ENCODE measurements around the gene SLU7.
"Not testable (repeated sequence)": the region's sequence is repeated elsewhere in the genome, so short reads cannot be mapped to it uniquely, and the experiment has no call there.

Gene SLU7

GRCh38 chr5:160451281-160451680, 32.4 kb upstream of the SLU7 start:
- in situ Hi-C loops (cut with MboI; ENCODE audit: low sequenced_read_pairs) = no loop called here

DNA sequence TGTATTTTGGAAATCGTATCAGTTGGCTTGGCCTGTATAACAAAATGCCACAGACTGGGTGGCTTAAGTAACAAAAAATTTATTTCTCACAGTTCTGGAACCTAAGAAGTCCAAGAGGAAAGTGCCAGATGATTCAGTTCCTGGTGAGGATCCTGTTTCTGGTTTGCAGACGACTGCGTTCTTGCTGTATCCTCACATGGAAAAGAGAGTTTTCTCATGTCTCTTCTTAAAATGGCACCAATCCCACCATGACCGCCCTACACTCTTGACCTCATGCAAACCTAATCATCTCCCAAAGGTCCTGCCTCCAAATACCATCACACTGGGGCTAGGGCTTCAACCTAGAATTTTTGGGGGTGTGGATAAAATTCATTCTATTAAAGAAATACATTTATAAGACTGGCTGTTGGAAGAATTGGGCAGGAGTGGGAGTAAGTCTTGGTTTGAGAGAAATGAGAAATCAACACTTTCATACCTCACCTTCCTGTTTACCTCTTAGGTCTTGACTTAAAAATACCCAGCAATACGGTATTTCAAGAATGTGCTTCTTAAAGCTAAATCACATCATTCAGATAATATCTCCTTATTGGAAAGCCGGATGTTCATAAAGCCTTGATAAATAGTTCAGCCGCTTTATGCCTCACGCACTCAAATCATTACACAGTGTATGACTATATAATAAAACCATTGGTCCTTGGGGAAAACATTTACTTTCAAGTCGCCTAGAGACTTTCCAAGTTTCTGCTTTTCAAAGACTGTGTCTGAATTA, 31.5 kb upstream of the SLU7 start:
- in situ Hi-C loops (cut with MboI; ENCODE audit: low sequenced_read_pairs) = no loop called here

DNA sequence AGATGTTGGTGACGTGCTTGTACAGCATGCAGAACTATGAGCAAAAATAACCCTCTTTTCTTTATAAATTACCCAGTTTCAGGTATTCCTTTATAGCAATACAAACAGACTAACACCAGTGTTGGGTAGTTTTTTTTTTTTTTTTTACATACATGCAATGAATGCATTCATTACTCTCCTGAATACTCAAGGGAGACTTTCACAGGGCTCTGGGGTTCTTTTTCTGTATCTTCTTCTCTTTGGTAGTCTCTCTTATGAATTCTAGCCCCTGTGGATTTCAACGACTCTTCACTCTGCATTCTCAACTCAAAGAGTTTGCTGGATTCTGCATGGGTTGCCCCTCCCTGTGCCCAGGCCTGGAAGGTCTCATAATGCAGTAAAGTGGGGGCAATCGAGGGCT, 30.6 kb upstream of the SLU7 start:
- in situ Hi-C loops (cut with MboI; ENCODE audit: low sequenced_read_pairs) = no loop called here

- in situ Hi-C loops (cut with MboI; ENCODE audit: low sequenced_read_pairs) = no loop called here
Measured at GRCh38 chr5:160448886-160449285, 30.0 kb upstream of the SLU7 start.

- in situ Hi-C loops (cut with MboI; ENCODE audit: low sequenced_read_pairs) = no loop called here
Measured at GRCh38 chr5:160445751-160446150, 26.9 kb upstream of the SLU7 start.

DNA sequence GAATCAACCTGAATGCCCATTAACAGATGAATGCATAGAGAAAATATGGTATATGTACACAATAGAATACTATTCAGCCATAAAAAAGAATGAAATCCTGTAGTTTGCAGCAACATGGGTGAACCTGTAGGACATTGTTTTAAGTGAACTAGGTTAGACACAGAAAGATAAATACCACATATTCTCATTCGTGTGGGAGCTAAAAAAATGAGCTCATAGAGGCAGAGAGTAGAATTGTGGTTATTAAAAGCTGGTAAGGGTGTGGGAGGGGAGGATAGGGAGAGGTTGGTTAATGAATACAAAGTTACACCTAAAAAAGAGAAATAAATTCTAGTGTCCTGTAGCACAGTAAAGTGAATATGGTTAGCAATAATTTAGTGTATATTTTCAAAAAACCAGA, 26.3 kb upstream of the SLU7 start:
- in situ Hi-C loops (cut with MboI; ENCODE audit: low sequenced_read_pairs) = no loop called here

DNA sequence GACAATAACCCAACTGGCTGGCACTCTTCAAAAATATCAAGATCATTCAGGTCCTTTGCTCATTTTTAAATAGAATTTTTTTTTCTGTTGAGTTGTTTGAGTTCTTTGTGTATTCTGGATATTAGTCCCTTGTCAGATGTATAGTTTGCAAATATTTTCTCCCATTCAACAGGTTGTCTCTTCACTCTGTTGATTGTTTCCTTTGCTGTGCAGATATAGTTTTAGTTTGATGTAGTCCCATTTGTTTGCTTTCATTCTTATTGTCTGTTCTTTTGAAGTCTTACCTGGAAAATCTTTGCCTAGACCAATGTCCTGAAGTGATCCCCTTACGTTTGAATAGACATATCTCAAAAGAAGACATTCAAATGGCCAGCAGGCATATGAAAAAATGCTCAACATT, 25.5 kb upstream of the SLU7 start:
- in situ Hi-C loops (cut with MboI; ENCODE audit: low sequenced_read_pairs) = no loop called here

DNA sequence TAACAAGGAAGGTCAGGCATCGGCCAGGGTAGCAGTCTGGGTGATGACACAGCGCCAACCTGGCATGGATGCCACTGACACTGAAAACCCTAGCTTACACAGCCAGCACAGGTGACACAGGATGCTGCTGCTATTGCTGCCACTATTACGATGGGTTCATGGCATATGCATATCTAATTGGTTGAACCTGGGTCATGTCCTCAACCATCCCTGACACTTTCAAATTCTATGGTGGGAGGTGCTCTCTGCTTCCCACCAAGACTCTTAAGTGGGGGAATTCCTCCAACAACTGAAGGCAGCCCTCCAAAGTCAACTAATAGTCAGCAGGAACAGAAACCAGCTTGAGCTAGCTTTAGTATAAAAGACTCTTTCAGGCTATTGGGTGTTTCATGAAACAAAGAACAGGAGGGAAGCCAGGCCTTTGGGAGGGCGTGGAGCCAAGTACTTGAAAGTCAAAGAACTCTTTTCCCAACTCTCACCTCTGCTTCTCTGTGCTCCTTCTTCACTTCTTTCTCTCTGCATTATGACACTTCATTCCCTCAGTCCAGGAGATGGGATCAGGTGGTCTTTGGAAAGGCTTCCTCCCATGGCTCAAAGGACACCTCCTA, 24.0 kb upstream of the SLU7 start:
- in situ Hi-C loops (cut with MboI; ENCODE audit: low sequenced_read_pairs) = no loop called here

- in situ Hi-C loops (cut with MboI; ENCODE audit: low sequenced_read_pairs) = no loop called here
Measured at GRCh38 chr5:160441311-160441781, 22.5 kb upstream of the SLU7 start.

DNA sequence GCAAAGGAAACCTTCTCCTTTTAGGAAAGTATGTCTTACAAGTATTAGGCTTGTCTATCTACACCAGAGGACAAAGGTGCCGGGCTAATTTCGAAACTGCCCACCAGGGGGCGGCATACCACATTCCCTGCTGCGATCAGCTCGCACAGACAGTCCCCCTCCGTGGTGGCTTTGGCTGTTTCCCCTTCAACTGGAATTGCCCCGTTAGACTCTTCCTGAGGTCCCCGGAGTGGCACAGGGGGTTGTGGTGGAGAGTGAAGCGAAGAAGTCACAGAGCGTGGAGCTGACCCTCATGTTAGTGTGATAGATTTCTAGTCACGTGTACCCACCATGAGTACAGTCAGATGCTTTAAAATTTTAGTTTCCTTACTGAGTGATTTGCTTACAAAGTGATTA, 20.3 kb upstream of the SLU7 start:
- in situ Hi-C loops (cut with MboI; ENCODE audit: low sequenced_read_pairs) = no loop called here

DNA sequence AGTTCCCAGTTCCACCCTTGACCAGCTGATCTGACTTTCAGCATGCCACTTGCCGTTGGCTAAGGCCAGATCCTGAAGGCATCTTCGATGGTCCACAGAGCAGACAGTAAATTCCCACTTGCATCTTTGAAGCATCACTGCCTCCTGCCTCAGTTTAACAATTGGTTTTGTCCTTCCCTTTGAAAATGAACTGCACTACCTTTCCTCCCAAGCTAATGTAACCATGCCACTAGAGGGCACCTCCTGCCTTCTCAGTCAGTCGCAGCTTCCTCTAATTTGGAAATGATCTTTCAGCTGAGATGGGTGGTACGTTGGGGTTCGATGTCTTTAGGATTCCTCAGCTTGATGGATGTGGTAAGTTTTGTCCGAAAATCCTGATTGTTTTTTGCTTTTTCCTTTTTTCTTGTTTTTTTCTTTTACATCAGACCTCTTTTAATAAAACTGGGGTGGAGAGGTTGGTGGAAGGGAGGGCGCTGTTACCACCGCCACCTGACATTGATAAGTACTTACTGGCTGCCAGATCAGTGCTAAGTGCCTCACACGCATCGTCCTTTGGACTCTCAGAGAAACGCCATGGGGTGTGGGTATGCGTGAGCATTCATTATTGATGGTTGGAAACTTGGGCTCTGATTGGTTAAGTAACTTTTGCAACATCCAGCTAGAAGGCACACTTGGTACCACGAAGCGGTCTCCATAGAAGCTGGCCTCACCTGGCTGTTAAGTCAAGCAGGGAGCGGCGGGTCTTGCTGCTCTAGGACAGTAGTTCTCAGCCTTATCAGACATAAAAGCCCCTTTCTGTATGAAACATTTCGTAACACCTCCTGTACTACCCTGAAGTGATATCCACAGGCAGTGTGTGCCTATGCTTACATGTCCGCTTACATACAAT, 19.7 kb upstream of the SLU7 start:
- in situ Hi-C loops (cut with MboI; ENCODE audit: low sequenced_read_pairs) = no loop called here

- in situ Hi-C loops (cut with MboI; ENCODE audit: low sequenced_read_pairs) = no loop called here
Measured at GRCh38 chr5:160437271-160437670, 18.4 kb upstream of the SLU7 start.

- in situ Hi-C loops (cut with MboI; ENCODE audit: low sequenced_read_pairs) = not testable (repeated sequence)
Measured at GRCh38 chr5:160436661-160437060, 17.8 kb upstream of the SLU7 start.

- in situ Hi-C loops (cut with MboI; ENCODE audit: low sequenced_read_pairs) = no loop called here
Measured at GRCh38 chr5:160436017-160436416, 17.1 kb upstream of the SLU7 start.

GRCh38 chr5:160435532-160435931, 16.7 kb upstream of the SLU7 start:
- in situ Hi-C loops (cut with MboI; ENCODE audit: low sequenced_read_pairs) = no loop called here

DNA sequence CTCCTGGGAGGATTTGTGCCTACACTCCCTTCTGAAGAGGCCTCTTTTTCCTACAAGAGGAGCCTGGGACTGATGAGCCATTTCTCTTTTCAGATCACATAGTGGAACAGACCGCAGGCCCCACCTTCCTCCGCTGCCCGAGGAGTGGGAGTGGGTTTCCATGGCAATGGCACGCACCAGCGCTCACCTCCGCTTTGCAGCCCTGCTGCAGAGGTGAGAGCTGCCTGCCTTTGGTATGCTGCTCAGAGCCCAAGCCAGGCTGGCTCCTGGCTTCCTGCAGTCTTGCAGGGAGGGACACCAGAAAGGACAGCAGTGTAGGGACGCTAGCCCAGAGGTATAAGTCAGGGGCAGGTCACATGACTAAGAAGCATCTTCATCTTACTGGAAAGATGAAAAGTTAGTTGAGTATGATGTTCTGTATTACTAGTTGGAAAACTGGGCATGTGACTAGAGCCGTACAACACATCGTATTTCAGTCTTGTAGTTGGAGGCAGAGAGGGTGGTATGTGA, 15.2 kb upstream of the SLU7 start:
- in situ Hi-C loops (cut with MboI; ENCODE audit: low sequenced_read_pairs) = no loop called here

DNA sequence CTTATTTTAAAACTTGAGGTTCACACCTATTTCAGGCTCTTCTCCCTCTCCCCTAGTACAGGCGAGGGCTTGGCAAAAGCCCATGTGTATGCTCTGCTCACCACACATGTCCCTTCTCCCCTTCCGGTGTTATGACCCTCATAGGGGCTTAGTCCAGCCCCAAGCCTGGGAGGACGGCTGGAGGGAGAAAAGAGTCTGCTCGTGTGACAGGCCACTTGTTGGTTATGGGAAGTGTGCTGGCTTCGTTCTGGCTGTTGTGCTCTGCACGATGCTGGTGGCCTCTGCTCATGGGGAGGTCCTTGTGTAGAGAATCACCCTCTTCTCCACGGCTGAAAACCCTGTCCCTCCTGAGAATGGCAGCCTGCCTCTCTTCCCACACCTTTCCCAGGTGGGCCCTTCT, 13.9 kb upstream of the SLU7 start:
- in situ Hi-C loops (cut with MboI; ENCODE audit: low sequenced_read_pairs) = no loop called here

DNA sequence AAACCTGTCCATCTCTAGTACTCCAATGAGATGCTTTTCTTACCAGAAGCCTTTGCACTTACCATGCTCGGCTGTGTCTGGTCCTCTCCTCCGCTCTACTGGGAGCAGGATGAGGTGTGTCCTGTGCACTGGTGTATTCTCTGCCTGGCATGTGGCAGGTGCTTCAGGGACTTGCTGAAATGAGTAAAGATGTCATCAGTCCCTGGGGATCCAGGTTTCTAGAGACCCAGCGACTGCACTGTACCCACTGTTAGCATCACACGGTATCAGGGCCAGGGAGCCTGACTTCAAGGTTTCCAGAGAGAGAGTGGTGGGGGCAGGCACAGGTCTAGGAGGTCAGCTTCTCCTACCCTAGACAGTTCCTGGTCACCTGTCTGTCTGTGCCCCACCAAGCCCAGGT, 13.3 kb upstream of the SLU7 start:
- in situ Hi-C loops (cut with MboI; ENCODE audit: low sequenced_read_pairs) = no loop called here

DNA sequence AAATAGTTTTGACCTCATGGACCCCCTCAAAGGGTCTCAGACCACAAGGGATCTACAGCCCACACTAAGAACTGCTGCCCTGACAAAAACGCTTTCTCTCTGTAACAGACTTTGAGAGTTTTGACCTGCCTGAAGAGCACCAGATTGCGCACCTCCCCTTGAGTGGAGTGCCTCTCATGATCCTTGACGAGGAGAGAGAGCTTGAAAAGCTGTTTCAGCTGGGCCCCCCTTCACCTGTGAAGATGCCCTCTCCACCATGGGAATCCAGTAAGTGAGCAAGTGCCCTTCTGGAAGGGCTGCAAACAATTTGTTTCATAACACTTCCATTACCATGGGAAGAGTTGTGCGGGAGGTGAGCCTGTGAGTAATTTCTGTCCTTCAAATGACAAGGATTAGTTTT, 8.7 kb upstream of the SLU7 start:
- in situ Hi-C loops (cut with MboI; ENCODE audit: low sequenced_read_pairs) = no loop called here

- in situ Hi-C loops (cut with MboI; ENCODE audit: low sequenced_read_pairs) = no loop called here
Measured at GRCh38 chr5:160423099-160423498, 4.2 kb upstream of the SLU7 start.

DNA sequence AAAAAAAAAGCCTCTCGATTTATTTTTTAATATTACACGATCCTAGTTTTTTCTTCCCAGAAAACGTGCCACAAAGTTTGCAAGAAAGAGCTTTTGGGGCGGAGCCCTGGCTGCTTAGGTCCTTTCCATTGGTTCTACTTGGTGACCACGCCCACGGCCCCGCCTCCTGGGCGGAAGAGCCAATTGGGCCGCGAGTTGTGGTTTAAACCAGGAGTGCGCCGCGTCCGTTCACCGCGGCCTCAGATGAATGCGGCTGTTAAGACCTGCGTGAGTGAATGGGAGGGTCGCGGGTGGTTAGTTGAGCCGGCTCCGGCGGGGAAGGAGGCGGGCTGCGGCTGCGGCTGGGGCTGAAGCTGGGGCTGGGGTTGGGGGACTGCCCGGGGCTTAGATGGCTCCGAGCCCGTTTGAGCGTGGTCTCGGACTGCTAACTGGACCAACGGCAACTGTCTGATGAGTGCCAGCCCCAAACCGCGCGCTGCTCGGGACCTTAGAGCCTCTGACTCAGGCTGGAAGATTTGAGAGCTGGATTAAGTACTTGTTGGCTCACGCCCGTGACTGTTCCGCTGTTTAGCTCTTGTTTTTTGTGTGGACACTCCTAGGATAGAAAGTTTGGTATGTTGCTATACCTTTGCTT, 2.9 kb upstream of the SLU7 start, which contains the start of gene PTTG1:
Gene PTTG1, plus strand, starts transcription at position 231 of the 634 bp plus-strand sequence. CDS start 458 bp downstream, outside the sequence.
- in situ Hi-C loops (cut with MboI; ENCODE audit: low sequenced_read_pairs) = no loop called here
